Fibroblast of peridontal ligament (primary cell): ENCODE data around the gene TUFM.
"Not testable (repeated sequence)": the region's sequence is repeated elsewhere in the genome, so short reads cannot be mapped to it uniquely, and the experiment has no call there.

ENCODE experiments used
- DNase-seq: peaks from one replicate; pipeline ENCODE4 v3.0.0-alpha.2; 2010; ENCODE audit errors: extremely low read depth

Gene TUFM

DNA sequence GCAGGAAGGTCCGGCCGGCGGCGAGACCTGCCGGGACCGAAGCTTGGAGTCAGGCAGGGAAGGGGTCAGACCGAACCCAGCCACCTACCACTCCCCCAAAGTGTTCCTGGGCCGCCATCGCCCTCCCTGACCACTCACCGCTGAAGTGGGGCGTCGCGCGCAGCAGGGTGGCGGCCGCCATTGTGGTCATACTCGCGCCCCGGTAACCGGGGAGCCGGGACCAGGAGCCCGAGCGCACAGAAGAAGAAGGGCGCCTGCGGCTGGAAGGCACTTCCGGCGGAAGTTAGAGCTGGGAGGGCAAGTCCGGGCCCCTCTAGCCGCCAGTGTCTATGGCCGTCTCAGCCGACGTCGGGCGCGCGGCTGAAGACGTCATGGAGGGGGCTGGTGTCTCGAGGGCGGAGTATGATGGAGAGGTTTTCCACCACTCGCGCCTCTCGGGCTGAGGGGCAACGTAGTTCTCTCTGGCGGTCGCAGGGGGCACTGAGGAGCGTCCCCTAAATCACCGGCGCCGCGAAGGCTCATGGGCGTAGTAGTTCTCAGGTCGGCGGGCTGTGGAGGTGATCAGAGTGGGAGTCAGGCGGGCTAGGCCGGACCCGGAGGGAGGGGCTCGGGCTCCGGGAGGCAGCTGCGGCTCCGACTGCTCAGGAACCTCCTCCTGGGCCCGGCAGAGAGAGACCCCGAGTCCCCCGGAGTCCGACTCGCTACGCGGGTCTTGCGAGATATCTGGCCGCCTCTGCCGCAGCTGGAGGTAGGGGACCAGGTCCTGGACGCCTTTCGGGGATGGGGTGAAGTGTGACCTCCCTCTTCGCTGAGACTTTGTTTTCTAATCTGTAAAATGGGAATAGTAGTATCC is at the start of gene TUFM:
TSS of gene TUFM (minus strand) at position 269 of the 853 bp plus-strand sequence. CDS start at position 190, 79 bp downstream.
- peak; percentile 97 for DNase-seq

DNA sequence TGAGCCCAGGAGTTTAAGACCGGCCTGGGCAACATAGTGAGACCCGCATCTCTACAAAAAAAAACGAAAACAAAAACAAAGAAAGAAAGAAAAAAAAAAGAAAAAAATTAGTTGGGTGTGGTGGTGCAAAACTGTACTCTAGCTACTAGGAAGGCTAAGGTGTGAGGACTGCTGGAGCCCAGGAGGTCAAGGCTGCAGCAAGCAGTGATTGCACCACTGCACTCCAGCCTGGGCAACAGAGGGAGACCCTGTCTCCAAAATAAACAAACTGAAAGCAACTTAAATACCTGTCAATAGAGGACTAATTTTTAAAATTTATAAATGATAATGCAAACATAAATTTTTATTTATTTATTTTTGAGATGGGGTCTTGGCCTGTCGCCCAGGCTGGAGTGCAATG is 49.5 kb upstream of the TUFM start:
- DNase-seq, result no peak

DNA sequence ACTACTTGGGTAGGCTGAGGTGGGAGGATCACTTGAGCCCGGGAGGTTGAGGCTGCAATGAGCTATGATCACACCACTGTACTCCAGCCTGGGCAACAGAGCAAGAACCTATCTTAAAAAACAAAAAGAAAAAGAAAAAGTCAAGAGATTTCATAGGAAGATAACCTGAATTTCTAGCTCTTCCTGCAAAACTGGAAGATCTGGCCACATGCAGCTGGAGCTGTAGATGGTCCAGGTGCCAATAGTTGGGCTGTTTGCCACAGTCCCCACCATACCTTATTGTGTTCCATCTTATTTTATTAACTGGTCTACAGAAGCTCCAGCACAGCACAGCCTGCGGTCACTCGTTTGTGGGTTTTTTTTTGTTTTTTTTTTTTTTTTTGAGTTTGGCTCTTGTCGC is 47.1 kb upstream of the TUFM start:
- DNase-seq, result no peak

DNA sequence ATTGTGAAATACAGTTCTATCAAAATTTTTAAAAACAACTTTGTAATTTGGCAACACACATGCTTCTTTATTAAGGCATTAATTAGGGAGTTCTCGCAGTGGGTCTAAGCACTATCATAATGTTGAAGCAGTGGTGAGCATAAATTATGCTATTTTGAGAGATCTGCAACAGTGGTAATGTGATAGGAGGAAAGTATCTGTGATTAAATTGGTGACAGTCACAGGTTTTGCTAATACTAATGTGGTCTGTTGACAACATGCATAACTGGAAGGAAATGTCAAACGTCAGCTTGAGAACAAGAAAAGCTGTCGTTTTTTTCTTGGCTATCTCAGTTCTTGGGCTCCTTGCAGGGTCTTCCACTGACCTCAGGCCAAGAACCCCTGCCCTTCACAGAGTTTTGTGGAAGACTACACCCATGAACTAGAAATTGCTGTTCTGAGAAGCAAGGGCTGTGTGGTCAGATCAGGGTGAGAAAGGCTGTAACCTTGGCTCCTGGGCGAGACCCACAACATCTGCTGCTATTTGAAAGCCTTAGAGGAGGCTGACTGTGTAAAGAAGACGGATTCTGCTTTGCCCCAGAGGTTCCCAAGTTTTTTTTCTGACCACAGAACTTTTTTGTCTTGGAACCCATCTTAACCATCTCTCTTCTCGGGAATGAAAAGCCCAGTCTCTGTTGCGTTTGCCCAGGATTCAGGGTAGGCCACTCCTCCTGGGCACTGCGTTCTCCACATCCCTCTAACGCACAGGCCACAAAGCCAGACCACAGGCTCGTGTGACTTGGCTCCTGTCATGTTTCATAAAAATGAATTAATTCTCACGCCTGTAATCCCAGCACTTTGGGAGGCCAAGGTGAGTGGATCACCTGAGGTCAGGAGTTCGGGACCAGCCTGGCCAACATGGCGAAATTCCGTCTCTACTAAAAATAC is 46.1 kb upstream of the TUFM start:
- DNase-seq, result no peak

DNA sequence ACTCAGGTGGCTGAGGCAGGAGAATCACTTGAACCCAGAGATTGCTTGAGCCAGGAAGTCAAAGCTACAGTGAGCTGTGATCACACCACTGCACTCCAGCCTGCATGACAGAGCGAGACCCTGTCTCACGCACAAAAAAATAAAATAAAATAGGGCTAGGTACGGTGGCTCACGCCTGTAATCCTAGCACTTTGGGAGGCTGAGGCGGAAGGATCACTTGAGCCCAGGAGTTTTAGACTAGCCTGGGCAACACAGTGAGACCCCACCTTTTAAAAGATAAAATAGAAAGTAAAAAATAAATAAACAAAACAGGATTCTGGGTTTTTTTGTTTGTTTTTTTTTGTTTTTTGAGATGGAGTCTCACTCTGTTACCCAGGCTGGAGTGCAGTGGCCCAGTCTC is 44.2 kb upstream of the TUFM start:
- DNase-seq, result not testable (repeated sequence)

DNA sequence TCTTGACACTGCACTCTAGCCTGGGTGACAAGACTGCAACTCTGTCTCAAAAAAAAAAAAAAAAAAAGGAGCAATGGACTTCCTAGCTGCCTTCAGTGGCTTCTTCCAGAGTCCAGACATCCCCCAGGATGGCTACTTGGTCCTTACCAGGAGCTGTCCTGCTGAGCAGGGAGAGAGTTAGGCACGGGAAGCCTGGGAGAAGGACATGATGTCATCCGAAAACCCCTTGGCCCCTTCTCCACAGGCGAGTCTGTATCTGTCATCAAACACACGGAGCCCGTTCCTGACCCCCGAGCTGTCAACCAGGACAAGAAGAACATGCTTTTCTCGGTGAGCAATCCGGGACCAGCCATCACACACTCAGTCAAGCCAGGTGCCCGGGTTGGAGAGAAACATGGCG is 40.8 kb upstream of the TUFM start:
- no peak for DNase-seq

DNA sequence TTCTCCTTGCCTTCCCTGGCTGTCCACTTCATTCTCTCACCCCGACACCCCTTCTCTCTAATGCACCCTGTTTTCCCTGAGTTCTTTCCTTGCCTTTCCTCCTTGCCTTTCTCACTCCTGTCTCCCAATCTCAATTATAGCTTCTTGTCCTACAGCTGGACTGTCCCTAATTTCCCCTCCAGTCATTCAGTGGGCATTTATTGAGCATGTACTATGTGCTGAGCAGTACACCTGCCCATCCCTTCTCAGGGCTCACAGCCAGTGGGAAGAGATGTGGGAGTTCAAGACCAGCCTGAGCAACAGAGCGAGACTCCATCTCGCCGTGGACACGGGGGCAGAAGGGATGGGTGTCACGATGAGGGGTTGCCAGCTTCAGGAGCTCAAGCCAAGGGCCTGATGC is 37.9 kb upstream of the TUFM start:
- no peak for DNase-seq

DNA sequence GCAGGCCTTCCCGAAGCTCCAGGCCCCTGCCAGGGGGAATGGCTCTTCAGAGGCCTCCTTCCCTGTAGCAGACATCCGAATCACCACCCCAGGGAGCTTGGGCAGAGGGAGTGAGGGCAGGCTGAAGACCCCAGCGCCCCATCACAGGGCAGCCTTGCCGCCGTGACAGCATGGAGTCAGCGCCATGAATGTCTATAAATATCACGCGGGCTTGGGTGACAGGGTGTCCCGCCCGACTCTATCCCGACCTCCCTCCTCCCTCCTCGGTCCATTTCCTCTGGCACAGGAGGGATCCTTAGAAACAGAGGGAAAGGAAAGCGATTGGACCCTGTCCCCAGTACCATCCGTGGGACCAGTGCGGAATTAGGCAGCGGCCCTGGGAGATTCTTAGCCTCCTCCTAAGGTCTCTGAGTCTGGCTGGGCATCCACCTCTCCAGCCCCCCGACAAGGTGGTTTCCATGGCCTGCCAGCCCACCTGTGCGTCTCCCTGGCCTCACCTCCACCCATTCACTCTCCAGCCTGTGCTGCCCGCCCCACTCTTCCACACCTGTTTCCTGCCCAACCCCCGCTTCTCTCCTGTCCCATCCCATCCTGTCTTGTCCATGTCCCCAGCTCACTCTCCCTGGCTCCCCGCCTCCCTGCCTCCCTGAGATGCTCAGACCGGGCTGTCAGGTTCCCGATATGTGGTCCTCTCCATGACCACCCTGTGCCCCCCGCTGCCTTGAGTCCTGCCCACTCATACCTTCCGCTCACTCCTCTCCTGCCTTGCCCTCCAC is 37.3 kb upstream of the TUFM start:
- DNase-seq, result no peak

DNA sequence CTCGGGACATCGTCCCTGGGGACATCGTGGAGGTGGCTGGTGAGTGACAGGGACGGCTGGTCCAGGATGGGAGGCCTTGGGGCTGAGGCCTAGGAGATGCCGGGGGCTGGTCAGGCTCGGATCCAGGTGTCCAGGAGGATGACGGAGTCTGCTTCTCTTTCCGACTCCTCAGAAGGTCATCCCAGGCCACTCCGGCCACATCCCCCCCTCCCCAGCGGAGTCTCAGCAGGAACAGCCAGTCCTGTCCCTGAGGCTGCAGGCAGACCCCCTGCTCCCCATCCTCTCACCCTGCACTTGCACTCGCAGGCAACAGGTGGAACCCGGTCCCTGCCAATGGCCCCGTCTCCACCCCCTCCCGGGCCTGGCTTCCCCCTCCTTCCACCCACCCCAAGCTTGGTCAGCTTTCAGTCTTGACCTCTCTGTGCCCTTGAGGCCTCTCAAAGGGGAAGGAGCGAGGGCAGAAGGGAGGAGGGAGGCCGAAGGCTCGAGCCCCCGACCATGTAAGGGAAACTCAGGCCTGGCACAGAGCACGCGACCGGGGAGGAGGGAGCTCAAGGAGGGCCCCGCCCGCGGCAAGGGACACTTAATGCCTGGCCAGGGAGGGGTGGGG is 36.5 kb upstream of the TUFM start:
- no peak for DNase-seq

DNA sequence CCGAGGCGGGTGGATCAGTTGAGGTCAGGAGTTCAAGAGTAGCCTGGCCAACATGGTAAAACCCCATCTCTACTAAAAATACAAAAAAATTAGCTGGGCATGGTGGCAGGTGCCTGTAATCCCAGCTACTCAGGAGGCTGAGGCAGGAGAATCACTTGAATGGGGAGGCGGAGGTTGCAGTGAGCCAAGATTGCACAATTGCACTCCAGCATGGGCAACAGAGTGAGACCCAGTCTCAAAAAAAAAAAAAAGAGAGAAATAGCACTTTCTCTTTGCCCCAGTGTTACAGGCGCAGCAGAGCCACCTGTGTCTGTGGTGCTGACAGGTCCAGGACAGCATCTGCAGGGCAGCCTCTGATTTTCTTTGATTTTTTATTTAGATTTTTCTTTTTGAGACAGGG is 35.4 kb upstream of the TUFM start:
- DNase-seq, result not testable (repeated sequence)

DNA sequence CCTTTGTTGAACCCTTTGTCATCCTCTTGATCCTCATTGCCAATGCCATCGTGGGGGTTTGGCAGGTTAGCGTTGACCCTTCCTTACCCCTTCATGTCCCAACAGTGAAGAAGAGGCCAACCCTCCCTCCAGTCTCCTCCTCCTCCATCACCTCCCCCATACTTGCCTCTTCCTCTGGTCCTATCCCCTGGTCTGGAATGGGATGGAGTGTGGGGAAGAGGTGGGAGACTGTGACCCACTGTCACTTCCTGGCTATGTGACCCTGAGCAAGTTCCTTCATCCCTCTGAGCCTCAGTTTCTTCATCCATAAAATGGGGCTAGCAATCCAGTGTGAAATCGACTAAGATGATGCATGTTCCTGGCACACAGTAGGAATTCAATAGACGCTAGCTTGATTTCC is 34.8 kb upstream of the TUFM start:
- DNase-seq, result no peak

DNA sequence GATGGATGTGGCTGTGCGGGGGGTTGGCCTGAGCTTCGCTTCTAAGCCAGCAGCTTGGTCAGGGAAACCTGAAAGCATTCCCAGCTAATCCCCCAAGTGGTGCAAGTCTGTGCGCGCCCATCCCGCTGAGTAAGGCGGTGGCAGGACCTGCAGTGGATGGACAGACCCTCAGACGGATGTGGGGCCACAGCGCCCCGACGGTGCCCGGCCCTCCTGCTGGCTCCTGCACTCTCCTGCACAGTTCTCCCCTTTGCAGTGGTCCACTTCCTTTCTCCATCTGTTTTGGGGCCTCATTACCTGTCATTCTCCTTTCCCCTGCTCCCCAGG is 34.4 kb upstream of the TUFM start:
- DNase-seq, result no peak

DNA sequence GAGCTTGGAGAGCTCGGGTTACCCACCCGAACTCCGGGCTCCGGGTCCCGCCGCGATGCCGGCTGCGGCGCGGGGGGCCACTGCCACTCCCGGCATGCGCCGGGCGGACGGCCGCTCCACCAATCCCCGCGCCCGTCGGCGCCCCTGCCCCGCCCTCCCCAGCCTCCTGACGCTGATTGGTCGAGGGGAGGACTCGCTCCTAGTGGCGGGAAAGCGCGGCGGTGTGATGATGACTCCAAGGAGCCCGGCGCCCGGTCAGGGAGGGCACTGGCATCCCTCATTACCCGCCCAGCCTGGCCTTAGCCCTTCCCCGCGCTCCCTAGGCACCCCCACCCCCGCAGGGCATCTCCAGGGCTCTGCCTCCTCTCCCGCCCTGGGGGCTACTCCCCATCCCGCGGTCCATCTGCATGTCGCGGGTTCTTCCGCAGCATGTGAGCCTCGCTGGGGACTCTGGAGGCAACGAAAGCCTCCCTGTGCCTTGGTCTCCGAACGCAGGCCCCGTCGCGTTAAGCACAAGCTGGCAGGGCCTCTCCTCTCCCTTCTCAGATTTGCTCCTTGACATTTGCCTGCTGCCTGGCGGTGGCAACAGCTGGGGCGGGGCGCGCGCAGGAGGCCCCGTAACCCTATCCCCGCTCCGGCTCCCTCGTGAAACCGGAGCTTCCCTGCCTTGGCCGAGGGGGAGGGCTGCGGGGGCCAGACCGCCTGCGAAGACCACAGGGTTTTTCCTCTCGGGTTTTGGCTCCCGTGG is 33.9 kb upstream of the TUFM start:
- peak; percentile 73 for DNase-seq

DNA sequence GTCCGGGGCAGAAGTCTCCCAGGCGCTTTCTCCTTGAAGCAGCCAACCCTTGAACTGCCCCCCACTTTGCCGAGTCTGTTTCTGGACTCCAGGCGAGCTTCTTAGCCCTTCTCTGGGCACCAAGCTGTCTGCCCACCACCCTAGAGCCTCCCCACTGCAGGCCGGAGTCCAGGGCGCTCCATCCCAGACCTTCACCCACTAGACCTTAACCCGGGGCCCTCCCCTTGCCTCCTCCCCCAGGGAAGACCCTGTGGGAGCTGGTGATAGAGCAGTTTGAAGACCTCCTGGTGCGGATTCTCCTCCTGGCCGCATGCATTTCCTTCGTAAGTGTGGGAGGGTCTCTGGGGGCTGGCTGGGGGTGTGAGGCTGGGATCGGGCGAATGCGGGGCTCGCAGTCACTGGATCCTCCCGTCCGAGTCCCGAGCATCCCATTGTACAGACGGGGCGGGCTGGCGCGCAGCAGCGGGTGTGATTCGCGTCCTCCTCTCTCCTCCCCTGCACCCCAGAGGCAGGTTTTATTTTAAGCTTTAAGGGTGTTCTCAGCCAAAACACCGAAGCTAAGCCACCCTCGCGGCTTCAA is 33.2 kb upstream of the TUFM start:
- DNase-seq, result no peak

DNA sequence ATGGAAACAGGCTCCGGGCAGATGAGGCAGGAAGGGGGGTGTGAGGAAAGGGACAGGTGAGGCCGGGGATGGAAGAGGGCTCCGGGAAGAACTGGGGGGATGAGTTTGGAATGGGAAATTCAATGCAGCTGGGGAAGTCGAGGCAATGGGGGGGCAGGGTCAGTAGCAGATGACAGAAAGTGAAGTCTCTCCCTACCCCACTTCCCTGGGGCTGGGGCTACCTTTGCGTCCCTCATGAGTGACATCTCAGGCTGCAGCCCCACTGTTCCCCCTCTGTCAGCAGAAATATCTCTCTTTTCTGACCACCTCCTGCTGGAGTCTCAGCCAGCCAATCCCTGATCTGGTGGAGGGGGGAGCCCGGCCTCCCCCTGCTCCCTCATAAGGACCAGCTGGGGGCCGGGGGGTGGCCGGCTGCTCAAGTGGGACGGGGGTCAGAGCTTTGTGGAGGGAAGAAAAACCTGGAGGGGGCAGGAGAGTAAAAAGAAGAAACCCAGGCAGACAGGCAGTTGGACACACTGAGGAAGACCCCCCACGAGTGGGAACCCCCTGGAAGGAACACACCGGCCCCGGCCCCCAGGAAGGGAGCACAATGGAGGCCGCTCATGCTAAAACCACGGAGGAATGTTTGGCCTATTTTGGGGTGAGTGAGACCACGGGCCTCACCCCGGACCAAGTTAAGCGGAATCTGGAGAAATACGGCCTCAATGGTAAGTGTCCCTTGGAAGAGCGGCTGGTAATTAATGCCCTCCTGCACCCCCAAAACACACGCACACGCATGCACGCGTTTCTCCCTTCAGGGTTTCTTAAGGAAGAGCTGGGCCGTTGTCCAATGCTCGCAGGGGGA is 32.2 kb upstream of the TUFM start, which contains the start of gene ATP2A1:
TSS of gene ATP2A1 (plus strand) at position 406 of the 844 bp plus-strand sequence. CDS start at position 590, 184 bp downstream.
- DNase-seq, result no peak

DNA sequence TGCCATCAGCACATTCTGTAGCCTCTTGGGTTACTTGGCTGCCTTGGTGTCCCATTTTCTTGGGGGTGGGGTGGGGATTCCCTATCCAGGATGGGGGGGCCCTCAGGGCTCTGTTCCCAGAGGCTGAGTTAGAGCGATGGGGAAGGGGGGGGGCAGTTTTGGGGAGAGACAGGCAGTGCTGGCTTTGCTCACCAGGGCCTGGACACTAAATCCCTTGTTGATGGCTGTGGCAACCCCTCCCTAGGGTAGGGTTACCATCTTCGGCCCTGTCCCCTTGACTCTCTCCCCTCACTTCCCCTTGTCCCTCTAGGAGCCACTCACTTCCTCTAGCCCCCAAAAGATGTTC is 31.5 kb upstream of the TUFM start:
- DNase-seq, result no peak

DNA sequence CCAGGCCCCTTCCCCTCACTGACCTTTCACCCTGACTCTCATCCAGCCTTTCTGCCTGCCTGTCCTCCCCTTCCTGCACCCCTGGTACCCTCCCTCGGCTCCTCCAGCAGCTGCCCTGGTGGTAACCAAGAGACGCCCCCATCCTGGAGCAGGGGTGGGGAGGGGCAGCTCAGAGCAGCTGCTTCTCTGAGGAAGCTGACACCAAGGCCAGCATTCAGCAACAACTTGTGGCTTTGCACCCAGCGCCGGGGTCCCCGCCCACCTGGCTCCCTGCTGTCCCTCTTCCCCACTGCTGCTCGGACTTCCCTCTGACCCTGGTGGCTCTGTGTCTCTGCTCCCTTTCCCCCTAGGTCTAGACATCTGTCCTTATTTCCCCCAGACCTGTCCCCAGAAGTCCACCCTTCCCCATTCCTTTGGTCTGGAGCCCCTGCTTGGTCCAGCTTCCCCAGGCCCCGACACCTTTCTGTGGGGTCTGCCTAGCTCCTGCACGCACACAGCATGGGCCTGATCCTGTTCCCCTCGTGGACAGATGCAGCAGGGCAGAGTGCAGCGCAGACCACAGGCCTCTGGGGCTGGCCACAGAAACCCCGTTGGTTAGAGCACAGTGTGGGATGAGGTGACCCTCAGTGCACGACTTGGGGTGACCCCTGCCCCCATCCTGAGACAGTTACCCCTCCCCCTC is 31.0 kb upstream of the TUFM start:
- no peak for DNase-seq

DNA sequence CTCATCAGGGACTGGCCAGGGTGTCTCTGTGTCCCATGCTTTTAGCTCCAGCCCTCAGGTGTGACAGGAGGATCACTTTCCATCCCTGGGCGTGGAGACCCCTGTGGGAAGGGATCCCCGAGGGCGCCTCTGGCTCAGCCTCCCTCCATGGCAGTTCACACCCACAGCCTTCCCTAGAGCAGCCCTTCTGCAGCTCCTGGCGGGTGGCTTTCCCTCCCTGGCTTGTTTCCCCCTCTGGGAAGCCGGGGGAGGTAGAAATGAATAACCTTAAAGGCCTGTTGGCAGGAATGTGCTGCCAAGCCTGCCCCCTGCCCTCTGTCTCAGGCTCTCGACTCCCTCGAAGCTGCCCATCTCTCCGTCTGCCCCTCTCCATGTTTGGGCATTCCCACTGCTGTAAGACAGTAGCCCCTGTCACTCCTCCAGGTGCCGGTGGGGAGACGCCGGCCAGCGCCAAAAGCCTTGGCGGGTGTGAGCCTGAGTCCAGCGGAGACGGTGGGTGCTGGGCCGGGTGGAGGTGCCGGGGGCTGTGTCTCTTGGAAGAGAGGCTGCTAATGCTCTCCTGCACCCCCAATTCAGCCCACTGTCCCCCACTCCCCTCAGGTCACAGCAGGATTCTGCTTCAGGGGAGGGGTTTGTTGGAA is 30.0 kb upstream of the TUFM start:
- no peak for DNase-seq
